K562 (cell line): Measurements from ENCODE around the gene UQCRH. TPM values are rescaled to one million over a fixed set of nuclear protein-coding genes. Genes with fewer than 3 reads are reported as not detected.

Experiments
- ATAC-seq: fragments of 200-7000 bp; cut with Tn5 transposase; 3 replicates; pipeline ENCODE4 v1.9.1; 2020; ENCODE audit warnings: moderate library complexity
- BruUV-seq: library from RNA; stranded (reverse); fragments of 400-500 nt; replicated peaks from 2 replicates; lab custom pipeline; 2021; lab: Mats Ljungman, UMichigan
- CTCF ChIA-PET: fragments of 300-600 bp; formaldehyde crosslinking; extraction: SDS; loops from one replicate; lab custom pipeline; 2021; ENCODE audit warnings: low intra/inter-chr PET ratio; lab: Yijun Ruan, JAX
- POLR2A ChIA-PET: fragments of 300-600, 350-650 bp; sonication (Branson Sonifier 250); formaldehyde crosslinking; extraction: SDS; loops from one replicate; lab custom pipeline; 2021; ENCODE audit warnings: antibody characterized with exemption, inconsistent platforms; lab: Yijun Ruan, JAX
- DNase-seq, 4 experiments: peaks; one replicate each; pipeline versions ENCODE4 v3.0.0 to v3.0.0-alpha.2; 2011 to 2018; ENCODE audit warnings: low spot score in 3 of 4, mixed read lengths in 3 of 4; ENCODE audit errors: extremely low read depth in 1 of 4
- FAIRE-seq: peaks from 2 replicates; lab custom pipeline; 2011; peaks lifted over from hg19 to GRCh38; lab: Jason Lieb, UNC
- H2AFZ ChIP-seq: 2 replicates; pipeline ENCODE4 v1.6.0; 2011; ENCODE audit warnings: low read depth, low read length, control low read depth, inconsistent platforms
- H3K27ac ChIP-seq: fragments of 200-600 bp; 3 replicates; pipeline ENCODE4 v1.8.0; 2011; ENCODE audit warnings: low read depth, mild to moderate bottlenecking, control low read depth, inconsistent platforms, low read length, moderate library complexity, mixed read lengths; ENCODE audit errors: extremely low read depth
- H3K27me3 ChIP-seq, 2 experiments: fragments of 300-600 bp in 1 of 2; 2 replicates in 1 of 2; 3 replicates in 1 of 2; pipeline versions ENCODE4 v1.6.0 to v1.8.0; 2011; ENCODE audit warnings: inconsistent platforms in 2 of 2, low read length in 2 of 2, mild to moderate bottlenecking in 1 of 2, mixed read lengths in 1 of 2, moderate library complexity in 1 of 2; ENCODE audit not compliant: control insufficient read depth in 2 of 2, insufficient read depth in 2 of 2
- H3K36me3 ChIP-seq: fragments of 300-600 bp; 3 replicates; pipeline ENCODE4 v1.8.0; 2011; ENCODE audit warnings: mild to moderate bottlenecking, low read length, inconsistent platforms; ENCODE audit not compliant: control insufficient read depth, insufficient read depth
- H3K4me1 ChIP-seq, 2 experiments: fragments of 200-600 bp in 1 of 2; replicated peaks in 1 of 2; 2 replicates in 1 of 2; 3 replicates in 1 of 2; pipeline versions ENCODE4 v1.5.1 to v1.8.0; 2011; ENCODE audit warnings: inconsistent platforms in 2 of 2, low read length in 2 of 2, mild to moderate bottlenecking in 1 of 2, mixed read lengths in 1 of 2, moderate library complexity in 1 of 2; ENCODE audit not compliant: control insufficient read depth in 2 of 2, insufficient read depth in 2 of 2
- H3K4me2 ChIP-seq: 2 replicates; pipeline ENCODE4 v1.6.1; 2011; ENCODE audit warnings: low read length, control low read depth, inconsistent platforms, mixed read lengths; ENCODE audit not compliant: insufficient read depth
- H3K4me3 ChIP-seq: fragments of 200-600 bp; sonication (generic), shearing (Covaris generic); 2 replicates; pipeline ENCODE4 v1.5.1; 2016; ENCODE audit warnings: control low read depth, inconsistent platforms
- H3K79me2 ChIP-seq: fragments of 200-600 bp; 3 replicates; pipeline ENCODE4 v1.8.0; 2011; ENCODE audit warnings: low read length, inconsistent platforms; ENCODE audit not compliant: control insufficient read depth, insufficient read depth
- H3K9ac ChIP-seq, 2 experiments: 2 replicates each; pipeline versions ENCODE4 v1.6.0 to v1.6.1; 2011; ENCODE audit warnings: low read depth in 2 of 2, low read length in 2 of 2, control low read depth in 1 of 2, inconsistent platforms in 1 of 2, mild to moderate bottlenecking in 1 of 2, mixed read lengths in 1 of 2; ENCODE audit not compliant: insufficient read depth in 1 of 2
- H3K9me1 ChIP-seq: one replicate; pipeline ENCODE4 v1.6.0; 2011; ENCODE audit warnings: inconsistent platforms, mild to moderate bottlenecking, low read length, moderate library complexity; ENCODE audit not compliant: control insufficient read depth, insufficient read depth
- H3K9me3 ChIP-seq: replicated peaks from 2 replicates; pipeline ENCODE4 v1.5.1; 2011; ENCODE audit warnings: low read depth, low read length, inconsistent platforms; ENCODE audit not compliant: control insufficient read depth, insufficient read depth
- H4K20me1 ChIP-seq: replicated peaks from 2 replicates; pipeline ENCODE4 v1.6.1; 2011; ENCODE audit warnings: low read length, inconsistent platforms, mixed read lengths; ENCODE audit not compliant: control insufficient read depth, insufficient read depth
- BRD9 ChIP-seq: fragments of 450-650 bp; IDR thresholded peaks from 2 replicates; pipeline ENCODE4 v1.6.1; 2018; ENCODE audit warnings: low read depth; ENCODE audit not compliant: partially characterized antibody
- HNRNPLL ChIP-seq: fragments of 200-400 bp; formaldehyde crosslinking; IDR thresholded peaks from 2 replicates; pipeline ENCODE4 v1.6.1; 2017; ENCODE audit warnings: low read length, low read depth, mild to moderate bottlenecking; ENCODE audit not compliant: poor library complexity, severe bottlenecking
- NCOA1 ChIP-seq: fragments of 450-650 bp; IDR thresholded peaks from 2 replicates; pipeline ENCODE4 v1.6.1; 2016; ENCODE audit warnings: low read depth
- PHF8 ChIP-seq: fragments of 200-600 bp; sonication (generic); IDR thresholded peaks from 2 replicates; pipeline ENCODE4 v1.6.1; 2012; ENCODE audit warnings: mixed run types, mild to moderate bottlenecking, inconsistent platforms, low read length, moderate library complexity, borderline replicate concordance
- POLR2AphosphoS5 ChIP-seq: IDR thresholded peaks from 2 replicates; pipeline ENCODE4 v1.6.1; 2011; ENCODE audit warnings: mild to moderate bottlenecking, low read depth, low read length, moderate library complexity; ENCODE audit not compliant: control insufficient read depth, insufficient read depth
- RBFOX2 ChIP-seq: fragments of 200-400 bp; formaldehyde crosslinking; IDR thresholded peaks from 2 replicates; pipeline ENCODE4 v1.6.1; 2017; ENCODE audit warnings: low read depth, mild to moderate bottlenecking, low read length, moderate library complexity
- SMAD2 ChIP-seq: fragments of 150-350 bp; IDR thresholded peaks from 2 replicates; pipeline ENCODE4 v1.6.1; 2014; ENCODE audit warnings: low read depth, mild to moderate bottlenecking, low read length
- TCF15 ChIP-seq: fragments of 250-450 bp; sonication (Bioruptor Pico); IDR thresholded peaks from 2 replicates; pipeline ENCODE4 v1.8.0; 2022; ENCODE audit warnings: moderate library complexity, mild to moderate bottlenecking, inconsistent platforms
- ZBTB5 ChIP-seq: fragments of 450-650 bp; IDR thresholded peaks from 2 replicates; pipeline ENCODE4 v1.6.1; 2017; ENCODE audit warnings: antibody characterized with exemption
- ZFP91 ChIP-seq: sonication (generic); formaldehyde crosslinking; IDR thresholded peaks from 2 replicates; pipeline ENCODE4 v1.8.0; 2022; ENCODE audit warnings: mild to moderate bottlenecking, missing genetic modification reagents
- ZNF695 ChIP-seq: fragments of 450-650 bp; formaldehyde crosslinking; IDR thresholded peaks from 2 replicates; pipeline ENCODE4 v1.4.0; 2020; ENCODE audit warnings: mild to moderate bottlenecking, moderate library complexity
- WGBS: fragments of 100-300 bp; shearing (Covaris generic); methylation state at CpG from one replicate; pipeline ENCODE4 v1.1.6; 2016; ENCODE audit warnings: low coverage, mixed read lengths; ENCODE audit not compliant: insufficient coverage; ENCODE audit errors: missing lambda C conversion rate; 5-methylcytosine and 5-hydroxymethylcytosine counted together
- in situ Hi-C: fragments of 300-500 bp; cut with MboI; formaldehyde crosslinking; loops from 4 replicates; pipeline ENCODE4 v1.15.0; 2018; ENCODE audit warnings: inconsistent platforms, mixed read lengths
- intact Hi-C: fragments of 100-400 bp; cut with micrococcal nuclease; formaldehyde crosslinking; loops from 2 replicates; pipeline ENCODE4 v1.14.2; 2022
- polyA plus RNA-seq, 8 experiments: library from polyadenylated mRNA; depleted of rRNA in 4 of 8; stranded (reverse) in 5 of 8; unstranded in 3 of 8; fragments of >200 nt; fragmentation: Nextera tagmentation in 2 of 8; fragmentation: Illumina TruSeq in 1 of 8; extraction: Ambion mirVana in 2 of 8; extraction: Trizol in 1 of 8; gene quantifications; 2 replicates each; pipeline versions ENCODE4 v1.2.1 to v1.2.3, GENCODE V29; 2011 to 2014; ENCODE audit warnings: inconsistent platforms in 1 of 8, missing spikeins in 1 of 8
- total RNA-seq, 7 experiments: library from RNA; depleted of rRNA in 6 of 7; stranded (reverse); fragments of >200 nt in 6 of 7; fragmentation: Illumina TruSeq in 2 of 7; extraction: Trizol in 2 of 7; gene quantifications; 2 replicates each; pipeline versions ENCODE4 v1.2.1 to v1.2.3, GENCODE V29; 2011 to 2021; ENCODE audit warnings: low replicate concordance in 1 of 7

Gene UQCRH
- total and polyA plus RNA-seq, 9 of the 15 experiments (the other 6 are each of a cell fraction or from before 2014, with no cell fraction given): 1,267 to 5,184 (median 2,410) TPM

GRCh38 chr1:46343705-46344104 lies 40.2 kb downstream of the UQCRH start:
- no peaks in the 10 kb centered on the region for H3K9me3 ChIP-seq
- H3K4me1 ChIP-seq: peaks cover 25 to 28% of the 10 kb centered on the region in 2 experiments
- POLR2A ChIA-PET: interaction anchor here (0.8 to 2.2 kb wide), 8 partner anchors 9 to 124 kb away, joined by 3 to 11 read pairs (median 3); no protein-coding TSS in a partner anchor
- TF ChIP-seq POLR2AphosphoS5: peak; percentile 51; the same call in 1 of the 2 replicates
- TF ChIP-seq SMAD2: no peak
- ATAC-seq (no peak), FAIRE-seq (no peak), DNase-seq (no peak)
- CTCF ChIA-PET: no interaction called here
- peaks cover 5% of the 10 kb centered on the region; the same call in 1 of the 2 replicates for H4K20me1 ChIP-seq
- H2AFZ ChIP-seq: no peak overlapping the region
- no peak overlapping the region for H3K27ac ChIP-seq
- no peak overlapping the region for H3K4me3 ChIP-seq
- intact Hi-C loops: loop anchor here (10.0 kb wide), 1 partner anchor 59 kb away; no protein-coding TSS in a partner anchor
- peaks cover 59% of the 10 kb centered on the region for H3K79me2 ChIP-seq
- no peak overlapping the region for H3K4me2 ChIP-seq
- in situ Hi-C loops: no loop called here
- H3K9me1 ChIP-seq: peaks cover 11% of the 10 kb centered on the region
- H3K36me3 ChIP-seq: peaks cover 71% of the 10 kb centered on the region
- H3K27me3 ChIP-seq: no peaks in the 10 kb centered on the region
- no TSS peak for BruUV-seq
- 91% methylated on average over 4 of the region's 4 CpGs for WGBS
- peak overlapping the region in 1 of 2 experiments; percentile 23; a peak in 1 of 4 replicates for H3K9ac ChIP-seq

GRCh38 chr1:46344481-46344880 lies 41.0 kb downstream of the UQCRH start:
- Histone ChIP-seq H3K4me2 (no peak overlapping the region), H3K4me1 (peaks cover 21 to 25% of the 10 kb centered on the region in 2 experiments), H3K4me3 (no peak overlapping the region), H3K9ac (peak overlapping the region in 1 of 2 experiments; percentile 22; a peak in 1 of 4 replicates), H2AFZ (no peak overlapping the region), H3K36me3 (peaks cover 79% of the 10 kb centered on the region), H3K9me1 (peaks cover 11% of the 10 kb centered on the region), H3K79me2 (peaks cover 63% of the 10 kb centered on the region), H3K9me3 (no peaks in the 10 kb centered on the region), H4K20me1 (peaks cover 5% of the 10 kb centered on the region; the same call in 1 of the 2 replicates), H3K27me3 (no peaks in the 10 kb centered on the region), H3K27ac (no peak overlapping the region)
- 86% methylated on average over 3 of the region's 3 CpGs for WGBS
- FAIRE-seq (no peak), DNase-seq (no peak), ATAC-seq (no peak)
- no TSS peak for BruUV-seq
- intact Hi-C loops: loop anchor here (10.0 kb wide), 1 partner anchor 60 kb away; no protein-coding TSS in a partner anchor
- CTCF ChIA-PET: no interaction called here
- in situ Hi-C loops: no loop called here
- POLR2A ChIA-PET: interaction anchor here (1.1 to 2.2 kb wide), 6 partner anchors 8 to 125 kb away, joined by 3 to 11 read pairs (median 4); no protein-coding TSS in a partner anchor
- TF ChIP-seq TCF15 (CRISPR knock-in tag) (no peak), ZBTB5 (no peak), ZFP91 (CRISPR knock-in tag) (no peak), ZNF695 (no peak), BRD9 (no peak), NCOA1 (no peak), HNRNPLL (no peak), RBFOX2 (no peak), PHF8 (no peak)
